Measurements from ENCODE around the gene KRT85. TPM values are rescaled to one million over a fixed set of nuclear protein-coding genes. Genes with fewer than 3 reads are reported as not detected.

KRT85 gene
- total and polyA plus RNA-seq, 2 donors (not counting 1 experiment from before 2014, with no cell fraction given): not detected

DNA sequence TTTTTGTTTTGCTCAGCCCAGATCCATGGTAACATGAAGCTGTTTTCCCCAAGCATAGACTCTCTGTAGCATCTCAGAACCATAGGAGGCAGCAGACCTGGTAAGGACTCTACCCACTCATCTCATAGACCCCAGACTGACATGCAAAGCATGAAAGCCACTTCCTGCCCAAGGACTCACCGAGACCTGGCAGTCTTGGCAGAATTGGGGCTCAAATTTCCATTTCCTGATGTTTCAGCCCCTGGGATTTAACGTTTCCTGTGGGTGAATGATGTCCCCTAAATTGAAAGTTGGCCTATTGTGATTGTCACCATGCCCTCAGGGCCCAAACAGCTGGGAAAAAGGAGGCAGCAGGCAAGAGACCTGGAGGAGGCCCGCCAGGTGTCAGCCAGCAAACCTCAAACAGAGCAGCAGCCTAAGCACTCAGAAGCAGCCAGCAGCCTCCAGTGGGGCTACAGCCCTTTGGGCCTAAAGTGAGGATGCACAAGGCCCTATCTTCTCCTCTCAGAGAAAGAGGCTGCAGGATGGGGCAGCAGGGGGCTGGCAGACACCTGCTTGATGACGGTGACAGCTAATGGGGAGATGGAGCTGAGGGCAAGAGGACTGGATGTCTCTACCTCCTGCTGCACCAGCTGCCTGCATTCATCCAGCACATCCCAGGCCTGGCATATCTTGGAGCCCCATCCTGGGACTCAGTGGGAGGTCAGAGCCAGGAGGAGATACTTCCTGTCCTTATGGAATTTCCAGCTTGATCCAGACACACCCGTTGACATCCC lies 8.5 kb downstream of the KRT85 start:
- Mint-ChIP-seq H3K27me3 (peaks cover 15% of the 10 kb centered on the region), H3K27ac (peak overlapping the region; percentile 32), H3K9me3 (ENCODE audit: insufficient read depth) (no peaks in the 10 kb centered on the region), H3K4me1 (peaks cover 27% of the 10 kb centered on the region), H3K4me3 (peak overlapping the region; percentile 57)
- H3K4me1 ChIP-seq (ENCODE audit: control insufficient read depth in 2 of 2, insufficient read depth in 2 of 2, low read length in 2 of 2): peaks cover 20 to 21% of the 10 kb centered on the region in 2 donors
- no peak for TF ChIP-seq EZH2 (IDR thresholded peaks at IDR 0.05; ENCODE audit: borderline replicate concordance, insufficient read depth, low read depth, low read length, poor library complexity, severe bottlenecking)
- TF ChIP-seq, protein P1, sequence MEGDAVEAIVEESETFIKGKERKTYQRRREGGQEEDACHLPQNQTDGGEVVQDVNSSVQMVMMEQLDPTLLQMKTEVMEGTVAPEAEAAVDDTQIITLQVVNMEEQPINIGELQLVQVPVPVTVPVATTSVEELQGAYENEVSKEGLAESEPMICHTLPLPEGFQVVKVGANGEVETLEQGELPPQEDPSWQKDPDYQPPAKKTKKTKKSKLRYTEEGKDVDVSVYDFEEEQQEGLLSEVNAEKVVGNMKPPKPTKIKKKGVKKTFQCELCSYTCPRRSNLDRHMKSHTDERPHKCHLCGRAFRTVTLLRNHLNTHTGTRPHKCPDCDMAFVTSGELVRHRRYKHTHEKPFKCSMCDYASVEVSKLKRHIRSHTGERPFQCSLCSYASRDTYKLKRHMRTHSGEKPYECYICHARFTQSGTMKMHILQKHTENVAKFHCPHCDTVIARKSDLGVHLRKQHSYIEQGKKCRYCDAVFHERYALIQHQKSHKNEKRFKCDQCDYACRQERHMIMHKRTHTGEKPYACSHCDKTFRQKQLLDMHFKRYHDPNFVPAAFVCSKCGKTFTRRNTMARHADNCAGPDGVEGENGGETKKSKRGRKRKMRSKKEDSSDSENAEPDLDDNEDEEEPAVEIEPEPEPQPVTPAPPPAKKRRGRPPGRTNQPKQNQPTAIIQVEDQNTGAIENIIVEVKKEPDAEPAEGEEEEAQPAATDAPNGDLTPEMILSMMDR (IDR thresholded peaks at IDR 0.05): no peak
- CTCF ChIA-PET: interaction anchor here (0.6 to 1.6 kb wide), 3 partner anchors 14 to 230 kb away, joined by 3 read pairs; no protein-coding TSS in a partner anchor
- H3K9me3 ChIP-seq (ENCODE audit: control extremely low read depth in 1 of 3, control insufficient read depth in 2 of 3, insufficient read depth in 1 of 3, low read length in 2 of 3): no peaks in the 10 kb centered on the region
- WGBS (ENCODE audit: insufficient coverage): 33% methylated on average over 3 of the region's 5 CpGs
- H3K27ac ChIP-seq (ENCODE audit: low read length in 2 of 2): no peak overlapping the region
- intact Hi-C loops (cut with micrococcal nuclease): loop anchor here (1.0 kb wide), 1 partner anchor 31 kb away; no protein-coding TSS in a partner anchor
- H4K20me1 ChIP-seq (ENCODE audit: control insufficient read depth, insufficient read depth, low read length, poor library complexity, severe bottlenecking): no peaks in the 10 kb centered on the region
- ATAC-seq (ENCODE audit: low read depth): peak; percentile 90
- H3K36me3 ChIP-seq (replicated peaks in 1 of 2; ENCODE audit: control extremely low read depth in 1 of 2, control insufficient read depth in 1 of 2, extremely low read depth in 1 of 2, insufficient read depth in 2 of 2, low read length in 1 of 2): no peaks in the 10 kb centered on the region
- H3K27me3 ChIP-seq (replicated peaks in 1 of 4; ENCODE audit: control extremely low read depth in 1 of 4, control insufficient read depth in 3 of 4, insufficient read depth in 4 of 4, low read length in 3 of 4): no peaks in the 10 kb centered on the region
- peak overlapping the region; percentile 43 for H2AFZ ChIP-seq (ENCODE audit: insufficient read depth, low read depth, low read length, poor library complexity, severe bottlenecking)
- H3K4me2 ChIP-seq (replicated peaks; ENCODE audit: low read depth, low read length, poor library complexity, severe bottlenecking): peak overlapping the region; percentile 64
- POLR2A ChIA-PET: no interaction called here
- H3K79me2 ChIP-seq (ENCODE audit: control insufficient read depth, insufficient read depth, low read length): no peaks in the 10 kb centered on the region
- H3K4me3 ChIP-seq (ENCODE audit: control extremely low read depth in 1 of 5, extremely low read depth in 1 of 5, insufficient read depth in 1 of 5, low read depth in 2 of 5, low read length in 4 of 5): no peak overlapping the region
- peak; percentile 59 for DNase-seq
- no peak overlapping the region for H3K9ac ChIP-seq (ENCODE audit: low read length)

Data from B cell (primary cell).